OCI-LY7 (cell line): Measurements from ENCODE around the gene TADA2B. TPM values are rescaled to one million over a fixed set of nuclear protein-coding genes. Genes with fewer than 3 reads are reported as not detected.

Experiments used
- BruUV-seq: library from RNA; stranded (reverse); fragments of 400-500 nt; replicated peaks from 2 replicates; lab custom pipeline; 2021; lab: Mats Ljungman, UMichigan
- CTCF ChIA-PET: fragments of 300-600 bp; sonication (Branson Sonifier 250); formaldehyde crosslinking; loops from one replicate; lab custom pipeline; 2022; ENCODE audit warnings: antibody characterized with exemption; ENCODE audit not compliant: unreplicated experiment; lab: Charles Lee
- POLR2A ChIA-PET: fragments of 300-600 bp; sonication (Branson Sonifier 250); formaldehyde crosslinking; loops from one replicate; lab custom pipeline; 2022; ENCODE audit warnings: antibody characterized with exemption; lab: Charles Lee
- DNase-seq: peaks from one replicate; pipeline ENCODE4 v3.0.0-alpha.2; 2015; ENCODE audit warnings: low spot score
- H2AFZ ChIP-seq: fragments of 200-600 bp; sonication (generic), shearing (Covaris generic); 2 replicates; pipeline ENCODE4 v1.6.1; 2014; ENCODE audit warnings: mild to moderate bottlenecking, antibody characterized with exemption, low read length, moderate library complexity
- H3K27ac ChIP-seq: fragments of 200-600 bp; sonication (generic); 2 replicates; pipeline ENCODE4 v1.5.1; 2014; ENCODE audit warnings: mixed run types, low read depth, mild to moderate bottlenecking, moderate library complexity, low read length, inconsistent platforms; ENCODE audit not compliant: poor library complexity, severe bottlenecking
- H3K36me3 ChIP-seq: fragments of 200-600 bp; sonication (generic); 2 replicates; pipeline ENCODE4 v1.6.1; 2014; ENCODE audit warnings: mild to moderate bottlenecking, antibody characterized with exemption, low read length, moderate library complexity, mixed read lengths; ENCODE audit not compliant: insufficient read depth
- H3K4me1 ChIP-seq: fragments of 200-600 bp; sonication (generic); 2 replicates; pipeline ENCODE4 v1.5.1; 2014; ENCODE audit warnings: mild to moderate bottlenecking, low read length; ENCODE audit not compliant: insufficient read depth, poor library complexity, severe bottlenecking
- H3K4me2 ChIP-seq: fragments of 200-600 bp; sonication (generic); 2 replicates; pipeline ENCODE4 v1.6.1; 2014; ENCODE audit warnings: mild to moderate bottlenecking, low read length
- H3K4me3 ChIP-seq: fragments of 200-600 bp; sonication (generic); 2 replicates; pipeline ENCODE4 v1.5.1; 2014; ENCODE audit warnings: mild to moderate bottlenecking, low read depth, low read length; ENCODE audit not compliant: poor library complexity, severe bottlenecking
- H3K79me2 ChIP-seq: fragments of 200-600 bp; sonication (generic); 2 replicates; pipeline ENCODE4 v1.6.1; 2016; ENCODE audit warnings: low read depth, mild to moderate bottlenecking, low read length, moderate library complexity, mixed read lengths; ENCODE audit not compliant: insufficient read depth
- H3K9me2 ChIP-seq: fragments of 200-600 bp; sonication (generic); 2 replicates; pipeline ENCODE4 v1.6.1; 2016; ENCODE audit warnings: mild to moderate bottlenecking, low read length, mixed read lengths; ENCODE audit not compliant: insufficient read depth
- H3K9me3 ChIP-seq: fragments of 200-600 bp; sonication (generic); 2 replicates; pipeline ENCODE4 v1.6.1; 2014; ENCODE audit warnings: mild to moderate bottlenecking, mixed run types, low read length, mixed read lengths
- H4K20me1 ChIP-seq: fragments of 200-600 bp; sonication (generic); 2 replicates; pipeline ENCODE4 v1.6.1; 2014; ENCODE audit warnings: mild to moderate bottlenecking, antibody characterized with exemption, low read length, moderate library complexity, mixed read lengths; ENCODE audit not compliant: insufficient read depth
- EZH2phosphoT487 ChIP-seq: fragments of 200-600 bp; sonication (generic); IDR thresholded peaks from 2 replicates; pipeline ENCODE4 v1.6.1; 2018; ENCODE audit warnings: low read depth, borderline replicate concordance, mild to moderate bottlenecking, mixed run types, antibody characterized with exemption, low read length, moderate library complexity, mixed read lengths
- intact Hi-C: fragments of 100-400 bp; cut with micrococcal nuclease; formaldehyde crosslinking; loops from one replicate; pipeline ENCODE4 v1.10.0; 2022; ENCODE audit not compliant: unreplicated experiment
- total RNA-seq, 2 experiments: library from RNA; depleted of rRNA in 1 of 2; stranded (reverse); fragments of >200 nt in 1 of 2; shearing (Covaris generic) in 1 of 2; gene quantifications; 2 replicates each; pipeline ENCODE4 v1.2.3, GENCODE V29; 2014 to 2022
- TF ChIP-seq, protein P1 (sequence below): fragments of 200-600 bp; sonication (generic); conservative IDR thresholded peaks from 2 replicates; pipeline ENCODE4 v1.5.1; 2014; ENCODE audit warnings: mild to moderate bottlenecking, antibody characterized with exemption, low read length, moderate library complexity, mixed read lengths

TADA2B gene
- total RNA-seq, 2 experiments from 2014 or later = 9.9 to 20.2 TPM

DNA sequence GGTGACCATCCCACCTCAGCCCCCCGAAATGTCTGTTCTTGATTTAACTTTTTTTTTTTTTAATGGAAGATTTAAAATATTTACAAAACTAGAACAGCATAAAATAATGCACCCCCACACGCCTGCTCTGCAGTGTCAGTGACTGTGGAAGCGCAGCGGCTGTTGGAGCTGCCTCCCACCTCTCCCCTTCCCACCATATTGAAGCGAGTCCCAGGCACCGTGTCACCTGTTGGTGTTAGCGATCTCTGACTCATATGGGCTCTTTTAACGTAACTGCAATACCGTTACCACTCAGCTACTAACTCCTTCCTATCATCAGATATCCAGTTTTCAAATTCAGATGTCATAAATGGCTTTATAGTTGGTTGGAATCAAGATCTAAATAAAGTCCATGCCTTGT lies 17.1 kb upstream of the TADA2B start:
- ChIA-PET POLR2A (no interaction called here), CTCF (no interaction called here)
- Histone ChIP-seq H2AFZ (no peak overlapping the region), H4K20me1 (no peaks in the 10 kb centered on the region), H3K9me2 (no peaks in the 10 kb centered on the region), H3K4me1 (no peaks in the 10 kb centered on the region), H3K9me3 (no peaks in the 10 kb centered on the region), H3K79me2 (no peaks in the 10 kb centered on the region), H3K4me3 (no peak overlapping the region), H3K4me2 (no peak overlapping the region), H3K27ac (no peak overlapping the region), H3K36me3 (peaks cover 33% of the 10 kb centered on the region)
- DNase-seq = no peak
- intact Hi-C loops = no loop called here
- no TSS peak for BruUV-seq
- TF ChIP-seq EZH2phosphoT487 = no peak
- TF ChIP-seq, protein P1, sequence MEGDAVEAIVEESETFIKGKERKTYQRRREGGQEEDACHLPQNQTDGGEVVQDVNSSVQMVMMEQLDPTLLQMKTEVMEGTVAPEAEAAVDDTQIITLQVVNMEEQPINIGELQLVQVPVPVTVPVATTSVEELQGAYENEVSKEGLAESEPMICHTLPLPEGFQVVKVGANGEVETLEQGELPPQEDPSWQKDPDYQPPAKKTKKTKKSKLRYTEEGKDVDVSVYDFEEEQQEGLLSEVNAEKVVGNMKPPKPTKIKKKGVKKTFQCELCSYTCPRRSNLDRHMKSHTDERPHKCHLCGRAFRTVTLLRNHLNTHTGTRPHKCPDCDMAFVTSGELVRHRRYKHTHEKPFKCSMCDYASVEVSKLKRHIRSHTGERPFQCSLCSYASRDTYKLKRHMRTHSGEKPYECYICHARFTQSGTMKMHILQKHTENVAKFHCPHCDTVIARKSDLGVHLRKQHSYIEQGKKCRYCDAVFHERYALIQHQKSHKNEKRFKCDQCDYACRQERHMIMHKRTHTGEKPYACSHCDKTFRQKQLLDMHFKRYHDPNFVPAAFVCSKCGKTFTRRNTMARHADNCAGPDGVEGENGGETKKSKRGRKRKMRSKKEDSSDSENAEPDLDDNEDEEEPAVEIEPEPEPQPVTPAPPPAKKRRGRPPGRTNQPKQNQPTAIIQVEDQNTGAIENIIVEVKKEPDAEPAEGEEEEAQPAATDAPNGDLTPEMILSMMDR = no peak

DNA sequence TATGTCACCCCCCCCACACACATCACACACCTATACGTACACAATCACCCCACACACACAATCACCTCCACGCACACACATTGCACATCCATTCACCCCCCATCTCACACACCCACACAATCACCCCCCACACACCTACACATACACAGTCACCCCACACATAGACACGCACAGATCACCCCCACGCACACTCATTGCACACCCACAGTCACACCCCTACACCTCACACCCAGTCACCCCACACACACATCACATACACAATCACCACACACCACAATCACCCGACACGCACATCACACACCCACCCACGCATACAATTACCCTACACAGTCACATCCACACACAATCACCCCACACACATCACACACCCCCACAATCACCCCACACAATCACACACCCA lies 15.9 kb upstream of the TADA2B start:
- Histone ChIP-seq H3K36me3 (peaks cover 39% of the 10 kb centered on the region), H3K79me2 (no peaks in the 10 kb centered on the region), H3K4me2 (no peak overlapping the region), H2AFZ (no peak overlapping the region), H4K20me1 (no peaks in the 10 kb centered on the region), H3K27ac (no peak overlapping the region), H3K4me1 (no peaks in the 10 kb centered on the region), H3K9me3 (no peaks in the 10 kb centered on the region), H3K4me3 (no peak overlapping the region), H3K9me2 (no peaks in the 10 kb centered on the region)
- ChIA-PET POLR2A (no interaction called here), CTCF (no interaction called here)
- no TSS peak for BruUV-seq
- intact Hi-C loops = no loop called here
- DNase-seq = no peak
- TF ChIP-seq, protein P1 = no peak
- TF ChIP-seq EZH2phosphoT487 = no peak

DNA sequence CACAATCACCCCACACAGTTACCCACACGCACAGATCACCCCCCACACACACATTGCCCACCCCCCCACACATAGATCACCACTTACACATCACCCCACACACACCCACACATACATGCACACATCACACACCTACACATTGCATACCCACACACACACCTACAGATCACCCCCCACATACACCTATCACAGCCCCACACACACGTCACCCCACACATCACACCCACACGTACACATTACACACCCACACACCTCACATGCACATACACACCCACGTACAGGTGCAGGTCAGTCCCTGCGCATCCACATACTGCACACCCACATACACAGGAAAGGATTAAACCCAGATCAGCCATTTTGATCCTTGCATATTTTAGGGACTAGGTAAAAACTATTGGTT lies 15.3 kb upstream of the TADA2B start:
- POLR2A ChIA-PET = no interaction called here
- peaks cover 39% of the 10 kb centered on the region for H3K36me3 ChIP-seq

More for the DNA sequence above, 15.3 kb upstream of the TADA2B start:
- H3K4me1 ChIP-seq = no peaks in the 10 kb centered on the region
- TF ChIP-seq EZH2phosphoT487 = no peak
- TF ChIP-seq, protein P1 = no peak
- intact Hi-C loops = no loop called here
- H3K9me2 ChIP-seq = no peaks in the 10 kb centered on the region
- no peak for DNase-seq
- H4K20me1 ChIP-seq = no peaks in the 10 kb centered on the region
- no peak overlapping the region for H2AFZ ChIP-seq
- H3K9me3 ChIP-seq = no peaks in the 10 kb centered on the region
- CTCF ChIA-PET = no interaction called here
- no peak overlapping the region for H3K27ac ChIP-seq
- H3K4me3 ChIP-seq = no peak overlapping the region
- H3K79me2 ChIP-seq = no peaks in the 10 kb centered on the region
- no peak overlapping the region for H3K4me2 ChIP-seq
- BruUV-seq = no TSS peak
